ENCODE measurements around the gene TMEM121B.

- TF ChIP-seq CTCF (conservative IDR thresholded peaks at IDR 0.05; ENCODE audit: low read length) (no peak), EZH2phosphoT487 (IDR thresholded peaks at IDR 0.05; ENCODE audit: borderline replicate concordance) (no peak)
Measured at GRCh38 chr22:17167486-17167885, 46.3 kb upstream of the TMEM121B start.
